Immature natural killer cell (primary cell): Measurements from ENCODE around the gene MROH7. TPM values are rescaled to one million over a fixed set of nuclear protein-coding genes. Genes with fewer than 3 reads are reported as not detected.
A peak's percentile ranks its signal among the peaks of the same experiment; 100 is the strongest.

Experiments
- DNase-seq, 3 donors: peaks; one replicate each; pipeline ENCODE4 v3.0.0; 2022; ENCODE audit warnings: mixed read lengths in 1 of 3
- H3K27ac Mint-ChIP-seq, 6 donors: one replicate each; pipeline ENCODE4 v1.8.0; 2020; ENCODE audit warnings: mixed read lengths in 6 of 6, mild to moderate bottlenecking in 5 of 6, inconsistent platforms in 4 of 6, moderate library complexity in 3 of 6
- H3K27me3 Mint-ChIP-seq, 3 donors: one replicate each; pipeline ENCODE4 v1.8.0; 2020 to 2021; ENCODE audit warnings: low read depth in 3 of 3, mild to moderate bottlenecking in 3 of 3, mixed read lengths in 3 of 3, moderate library complexity in 3 of 3, inconsistent platforms in 1 of 3
- H3K36me3 Mint-ChIP-seq, 3 donors: one replicate each; pipeline ENCODE4 v1.8.0; 2020; ENCODE audit warnings: mixed read lengths in 3 of 3, inconsistent platforms in 2 of 3, mild to moderate bottlenecking in 2 of 3
- H3K4me1 Mint-ChIP-seq, 2 donors: one replicate each; pipeline ENCODE4 v1.8.0; 2020; ENCODE audit warnings: inconsistent platforms in 2 of 2, mild to moderate bottlenecking in 2 of 2, mixed read lengths in 2 of 2, moderate library complexity in 1 of 2
- H3K4me3 Mint-ChIP-seq, 5 donors: one replicate each; pipeline ENCODE4 v1.8.0; 2020; ENCODE audit warnings: mild to moderate bottlenecking in 5 of 5, mixed read lengths in 5 of 5, inconsistent platforms in 3 of 5, moderate library complexity in 3 of 5
- H3K9me3 Mint-ChIP-seq, 6 donors: one replicate each; pipeline ENCODE4 v1.8.0; 2020; ENCODE audit warnings: mild to moderate bottlenecking in 6 of 6, mixed read lengths in 6 of 6, inconsistent platforms in 4 of 6, moderate library complexity in 3 of 6
- polyA plus RNA-seq, 3 donors: library from polyadenylated mRNA; unstranded; fragments of 300-500 nt; fragmentation: Illumina TruSeq; gene quantifications; one replicate each; pipeline ENCODE4 v1.2.3, GENCODE V29; 2021

MROH7 gene
- polyA plus RNA-seq, 3 donors from 2014 or later, result not detected

GRCh38 chr1:54701066-54701465 lies 59.5 kb downstream of the MROH7 start:
- no peak for DNase-seq
- Mint-ChIP-seq H3K4me3 (no peak overlapping the region), H3K27me3 (peaks cover 1 to 5% (median 5%) of the 10 kb centered on the region in 3 donors), H3K9me3 (no peaks in the 10 kb centered on the region), H3K4me1 (no peaks in the 10 kb centered on the region), H3K36me3 (no peaks in the 10 kb centered on the region), H3K27ac (no peak overlapping the region)

GRCh38 chr1:54701996-54702395 lies 60.4 kb downstream of the MROH7 start:
- H3K36me3 Mint-ChIP-seq, result no peaks in the 10 kb centered on the region
- DNase-seq, result no peak
- H3K27me3 Mint-ChIP-seq, result peaks cover 1 to 5% (median 3%) of the 10 kb centered on the region in 3 donors
- H3K4me3 Mint-ChIP-seq, result no peak overlapping the region
- H3K27ac Mint-ChIP-seq, result no peak overlapping the region
- no peaks in the 10 kb centered on the region for H3K9me3 Mint-ChIP-seq
- H3K4me1 Mint-ChIP-seq, result no peaks in the 10 kb centered on the region

- no peak overlapping the region for H3K4me3 Mint-ChIP-seq
- H3K27me3 Mint-ChIP-seq, result peaks cover 1 to 10% (median 3%) of the 10 kb centered on the region in 3 donors
- H3K27ac Mint-ChIP-seq, result no peak overlapping the region
- DNase-seq, result no peak
- H3K36me3 Mint-ChIP-seq, result no peaks in the 10 kb centered on the region
- H3K9me3 Mint-ChIP-seq, result no peaks in the 10 kb centered on the region
- H3K4me1 Mint-ChIP-seq, result no peaks in the 10 kb centered on the region
Measured at GRCh38 chr1:54703471-54703870, 61.9 kb downstream of the MROH7 start.

- Mint-ChIP-seq H3K27ac (no peak overlapping the region), H3K36me3 (no peaks in the 10 kb centered on the region), H3K27me3 (peaks cover 3 to 7% (median 5%) of the 10 kb centered on the region in 3 donors), H3K4me3 (no peak overlapping the region), H3K4me1 (no peaks in the 10 kb centered on the region), H3K9me3 (peaks cover 0 to 1% (median 0%) of the 10 kb centered on the region in 6 donors)
- no peak for DNase-seq
Measured at GRCh38 chr1:54705153-54705552, 63.6 kb downstream of the MROH7 start.

GRCh38 chr1:54706419-54706818 lies 64.8 kb downstream of the MROH7 start:
- H3K27me3 Mint-ChIP-seq, result peaks cover 5 to 8% (median 7%) of the 10 kb centered on the region in 3 donors
- H3K36me3 Mint-ChIP-seq, result no peaks in the 10 kb centered on the region
- H3K9me3 Mint-ChIP-seq, result peaks cover 0 to 1% (median 0%) of the 10 kb centered on the region in 6 donors
- no peak for DNase-seq
- no peak overlapping the region for H3K27ac Mint-ChIP-seq
- no peaks in the 10 kb centered on the region for H3K4me1 Mint-ChIP-seq
- no peak overlapping the region for H3K4me3 Mint-ChIP-seq

- H3K27ac Mint-ChIP-seq, result peak overlapping the region in 1 of 6 donors; percentile 62
- DNase-seq, result no peak
- H3K36me3 Mint-ChIP-seq, result no peaks in the 10 kb centered on the region
- no peaks in the 10 kb centered on the region for H3K4me1 Mint-ChIP-seq
- H3K9me3 Mint-ChIP-seq, result peaks cover 0 to 1% (median 0%) of the 10 kb centered on the region in 6 donors
- no peak overlapping the region for H3K4me3 Mint-ChIP-seq
- peaks cover 4 to 8% (median 7%) of the 10 kb centered on the region in 3 donors for H3K27me3 Mint-ChIP-seq
Measured at GRCh38 chr1:54708385-54708784, 66.8 kb downstream of the MROH7 start.

- Mint-ChIP-seq H3K27ac (no peak overlapping the region), H3K27me3 (peaks cover 6 to 7% (median 6%) of the 10 kb centered on the region in 3 donors)
Measured at GRCh38 chr1:54709547-54710292, 68.1 kb downstream of the MROH7 start.

GRCh38 chr1:54710434-54710833 lies 68.8 kb downstream of the MROH7 start:
- H3K27ac Mint-ChIP-seq, result no peak overlapping the region
- no peak overlapping the region for H3K4me3 Mint-ChIP-seq

More at GRCh38 chr1:54709547-54710292, 68.1 kb downstream of the MROH7 start:
- no peaks in the 10 kb centered on the region for H3K36me3 Mint-ChIP-seq
- H3K9me3 Mint-ChIP-seq, result peaks cover 0 to 1% (median 0%) of the 10 kb centered on the region in 6 donors
- no peak for DNase-seq
- peaks cover 0 to 2% of the 10 kb centered on the region in 2 donors for H3K4me1 Mint-ChIP-seq
- H3K4me3 Mint-ChIP-seq, result no peak overlapping the region

GRCh38 chr1:54710841-54711240 lies 69.3 kb downstream of the MROH7 start:
- peaks cover 0 to 1% (median 0%) of the 10 kb centered on the region in 6 donors for H3K9me3 Mint-ChIP-seq
- peaks cover 7% of the 10 kb centered on the region in 2 donors for H3K4me1 Mint-ChIP-seq
- H3K4me3 Mint-ChIP-seq, result no peak overlapping the region
- peaks cover 4 to 9% (median 6%) of the 10 kb centered on the region in 3 donors for H3K27me3 Mint-ChIP-seq
- no peak for DNase-seq
- H3K36me3 Mint-ChIP-seq, result no peaks in the 10 kb centered on the region
- no peak overlapping the region for H3K27ac Mint-ChIP-seq

More at GRCh38 chr1:54710434-54710833, 68.8 kb downstream of the MROH7 start:
- Mint-ChIP-seq H3K36me3 (no peaks in the 10 kb centered on the region), H3K4me1 (peaks cover 5 to 7% of the 10 kb centered on the region in 2 donors), H3K27me3 (peaks cover 6 to 10% (median 6%) of the 10 kb centered on the region in 3 donors), H3K9me3 (peaks cover 0 to 1% (median 0%) of the 10 kb centered on the region in 6 donors)
- DNase-seq, result no peak

- Mint-ChIP-seq H3K9me3 (peaks cover 0 to 1% (median 0%) of the 10 kb centered on the region in 6 donors), H3K4me1 (peaks cover 14% of the 10 kb centered on the region in 2 donors), H3K27me3 (peaks cover 6 to 9% (median 6%) of the 10 kb centered on the region in 3 donors), H3K27ac (no peak overlapping the region), H3K4me3 (no peak overlapping the region), H3K36me3 (no peaks in the 10 kb centered on the region)
- DNase-seq, result no peak
Measured at GRCh38 chr1:54711536-54711935, 70.0 kb downstream of the MROH7 start.

GRCh38 chr1:54714881-54715492 lies 73.4 kb downstream of the MROH7 start:
- peaks cover 4 to 5% (median 4%) of the 10 kb centered on the region in 3 donors for H3K27me3 Mint-ChIP-seq
- H3K4me1 Mint-ChIP-seq, result peaks cover 26 to 36% of the 10 kb centered on the region in 2 donors
- peak overlapping the region; percentile 87 to 91 (median 88) for H3K4me3 Mint-ChIP-seq
- H3K9me3 Mint-ChIP-seq, result no peaks in the 10 kb centered on the region
- peak overlapping the region; percentile 80 to 91 (median 88) for H3K27ac Mint-ChIP-seq
- H3K36me3 Mint-ChIP-seq, result peaks cover 0 to 10% (median 7%) of the 10 kb centered on the region in 3 donors
- DNase-seq, result no peak

- H3K4me1 Mint-ChIP-seq, result peaks cover 26 to 36% of the 10 kb centered on the region in 2 donors
- H3K9me3 Mint-ChIP-seq, result no peaks in the 10 kb centered on the region
- peaks cover 3 to 5% (median 4%) of the 10 kb centered on the region in 3 donors for H3K27me3 Mint-ChIP-seq
- H3K36me3 Mint-ChIP-seq, result peaks cover 0 to 12% (median 7%) of the 10 kb centered on the region in 3 donors
- peak; percentile 79 to 84 (median 82) for DNase-seq
- peak within 1 kb of the TSS; percentile 87 to 91 (median 88) for H3K4me3 Mint-ChIP-seq
- peak within 1 kb of the TSS; percentile 80 to 91 (median 88) for H3K27ac Mint-ChIP-seq
Measured at GRCh38 chr1:54715493-54716298, 74.1 kb downstream of the MROH7 start, which contains the start of gene TTC4. Gene TTC4 (plus strand): TSS chr1:54715861. CDS start chr1:54715909, 48 bp downstream.

GRCh38 chr1:54716299-54717047 lies 74.9 kb downstream of the MROH7 start:
- Mint-ChIP-seq H3K36me3 (peaks cover 1 to 17% (median 7%) of the 10 kb centered on the region in 3 donors), H3K27ac (peak overlapping the region; percentile 65 to 91 (median 86)), H3K9me3 (no peaks in the 10 kb centered on the region), H3K4me1 (peaks cover 26 to 36% of the 10 kb centered on the region in 2 donors), H3K27me3 (peaks cover 1 to 4% (median 2%) of the 10 kb centered on the region in 3 donors), H3K4me3 (peak overlapping the region; percentile 87 to 91 (median 88))
- DNase-seq, result no peak
